Measurements from ENCODE around the gene CRYL1.

The CRYL1 gene

DNA sequence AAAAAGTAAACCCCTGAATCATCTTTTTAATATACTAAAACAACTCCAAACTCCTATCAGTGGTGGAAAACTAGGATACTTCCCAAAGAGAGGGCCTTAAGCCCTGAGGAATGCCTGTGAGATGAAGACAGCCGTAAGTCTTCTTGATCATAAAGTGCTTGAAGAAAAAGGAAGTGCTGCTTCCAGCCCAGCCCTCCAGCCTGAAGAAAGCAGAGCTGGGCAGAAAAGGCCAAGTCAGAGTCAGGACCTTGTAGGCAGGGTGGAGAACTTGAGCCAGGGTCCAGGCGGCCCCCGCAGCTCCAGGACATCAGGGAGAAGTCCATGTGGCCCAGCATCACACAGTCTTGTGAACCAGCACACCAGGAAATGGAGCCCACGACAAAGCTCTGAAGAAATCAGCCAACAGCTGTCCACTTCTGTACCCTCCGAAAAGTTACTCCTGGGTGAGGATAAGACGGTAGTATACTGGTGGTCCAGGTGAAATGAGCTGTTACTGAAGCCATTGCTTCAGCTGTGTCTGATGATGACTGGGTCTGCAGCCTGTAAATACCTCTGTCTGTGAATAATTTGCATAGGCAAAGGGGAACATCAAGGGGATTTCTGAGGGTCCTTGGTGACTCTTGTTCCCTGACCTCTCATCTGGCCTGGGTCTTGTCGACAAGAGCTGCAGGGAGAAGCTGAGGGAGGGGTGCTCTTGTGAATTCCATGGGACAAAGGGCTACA is 18.7 kb upstream of the CRYL1 start:
- Histone ChIP-seq H3K4me2 (ENCODE audit: low read depth, low read length) (no peak overlapping the region), H3K9me2 (replicated peaks; ENCODE audit: insufficient read depth, low read length) (no peaks in the 10 kb centered on the region), H2AFZ (ENCODE audit: low read length) (no peak overlapping the region), H3K9me3 (replicated peaks; ENCODE audit: insufficient read depth, low read length) (no peaks in the 10 kb centered on the region), H3K79me2 (ENCODE audit: low read length) (no peaks in the 10 kb centered on the region), H3K4me1 (ENCODE audit: low read length) (no peaks in the 10 kb centered on the region), H3F3A (ENCODE audit: insufficient read depth, low read length) (no peaks in the 10 kb centered on the region), H3K4me3 (ENCODE audit: low read length) (no peak overlapping the region), H3K27ac (ENCODE audit: low read length) (no peak overlapping the region), H3K9ac (ENCODE audit: low read length) (no peak overlapping the region), H4K20me1 (ENCODE audit: insufficient read depth, low read length) (no peaks in the 10 kb centered on the region), H3K27me3 (replicated peaks; ENCODE audit: insufficient read depth, low read length) (no peaks in the 10 kb centered on the region), H3K36me3 (replicated peaks; ENCODE audit: insufficient read depth, low read length) (no peaks in the 10 kb centered on the region)
- TF ChIP-seq, protein P1, sequence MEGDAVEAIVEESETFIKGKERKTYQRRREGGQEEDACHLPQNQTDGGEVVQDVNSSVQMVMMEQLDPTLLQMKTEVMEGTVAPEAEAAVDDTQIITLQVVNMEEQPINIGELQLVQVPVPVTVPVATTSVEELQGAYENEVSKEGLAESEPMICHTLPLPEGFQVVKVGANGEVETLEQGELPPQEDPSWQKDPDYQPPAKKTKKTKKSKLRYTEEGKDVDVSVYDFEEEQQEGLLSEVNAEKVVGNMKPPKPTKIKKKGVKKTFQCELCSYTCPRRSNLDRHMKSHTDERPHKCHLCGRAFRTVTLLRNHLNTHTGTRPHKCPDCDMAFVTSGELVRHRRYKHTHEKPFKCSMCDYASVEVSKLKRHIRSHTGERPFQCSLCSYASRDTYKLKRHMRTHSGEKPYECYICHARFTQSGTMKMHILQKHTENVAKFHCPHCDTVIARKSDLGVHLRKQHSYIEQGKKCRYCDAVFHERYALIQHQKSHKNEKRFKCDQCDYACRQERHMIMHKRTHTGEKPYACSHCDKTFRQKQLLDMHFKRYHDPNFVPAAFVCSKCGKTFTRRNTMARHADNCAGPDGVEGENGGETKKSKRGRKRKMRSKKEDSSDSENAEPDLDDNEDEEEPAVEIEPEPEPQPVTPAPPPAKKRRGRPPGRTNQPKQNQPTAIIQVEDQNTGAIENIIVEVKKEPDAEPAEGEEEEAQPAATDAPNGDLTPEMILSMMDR (IDR thresholded peaks at IDR 0.05; ENCODE audit: low read length): no peak
- no peak for DNase-seq

DNA sequence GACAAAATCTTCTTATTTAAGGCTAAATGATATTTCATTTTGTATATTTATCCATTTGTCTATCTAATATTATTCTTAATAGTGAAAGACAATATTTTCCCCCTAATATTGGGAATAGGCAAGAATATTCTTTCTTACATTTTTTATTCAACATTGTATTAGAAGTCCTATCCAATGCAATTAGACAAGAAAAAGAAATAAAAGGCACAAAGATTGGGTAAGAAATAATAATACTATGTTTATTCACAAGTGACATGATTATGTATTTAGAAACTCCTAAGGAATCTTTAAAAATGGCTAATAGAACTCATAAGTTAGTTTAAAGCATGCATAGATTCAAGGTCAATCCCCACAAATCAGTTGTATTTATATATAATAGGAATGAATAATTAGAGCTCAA is 11.3 kb upstream of the CRYL1 start:
- Histone ChIP-seq H3K9me3 (replicated peaks; ENCODE audit: insufficient read depth, low read length) (no peaks in the 10 kb centered on the region), H3F3A (ENCODE audit: insufficient read depth, low read length) (no peaks in the 10 kb centered on the region), H4K20me1 (ENCODE audit: insufficient read depth, low read length) (no peaks in the 10 kb centered on the region), H3K9me2 (replicated peaks; ENCODE audit: insufficient read depth, low read length) (no peaks in the 10 kb centered on the region), H3K4me3 (ENCODE audit: low read length) (no peak overlapping the region), H3K27me3 (replicated peaks; ENCODE audit: insufficient read depth, low read length) (no peaks in the 10 kb centered on the region), H3K36me3 (replicated peaks; ENCODE audit: insufficient read depth, low read length) (no peaks in the 10 kb centered on the region), H3K79me2 (ENCODE audit: low read length) (no peaks in the 10 kb centered on the region), H3K4me1 (ENCODE audit: low read length) (no peaks in the 10 kb centered on the region), H3K27ac (ENCODE audit: low read length) (no peak overlapping the region), H3K4me2 (ENCODE audit: low read depth, low read length) (no peak overlapping the region), H3K9ac (ENCODE audit: low read length) (no peak overlapping the region), H2AFZ (ENCODE audit: low read length) (no peak overlapping the region)
- DNase-seq: no peak
- no peak for TF ChIP-seq EZH2phosphoT487 (IDR thresholded peaks at IDR 0.05; ENCODE audit: low read length)
- no peak for TF ChIP-seq EZH2 (optimal IDR thresholded peaks at IDR 0.05; ENCODE audit: low read depth, low read length)
- TF ChIP-seq, protein P1 (IDR thresholded peaks at IDR 0.05; ENCODE audit: low read length): no peak

GRCh38 chr13:20534038-20534608 is 8.5 kb upstream of the CRYL1 start:
- H3K9ac ChIP-seq (ENCODE audit: low read length): no peak overlapping the region
- no peak for TF ChIP-seq EZH2phosphoT487 (IDR thresholded peaks at IDR 0.05; ENCODE audit: low read length)
- no peaks in the 10 kb centered on the region for H3F3A ChIP-seq (ENCODE audit: insufficient read depth, low read length)
- no peak overlapping the region for H3K27ac ChIP-seq (ENCODE audit: low read length)
- no peak overlapping the region for H3K4me3 ChIP-seq (ENCODE audit: low read length)
- no peaks in the 10 kb centered on the region for H3K9me2 ChIP-seq (replicated peaks; ENCODE audit: insufficient read depth, low read length)
- no peaks in the 10 kb centered on the region for H3K79me2 ChIP-seq (ENCODE audit: low read length)
- no peak for DNase-seq
- H3K27me3 ChIP-seq (replicated peaks; ENCODE audit: insufficient read depth, low read length): no peaks in the 10 kb centered on the region
- no peaks in the 10 kb centered on the region for H3K36me3 ChIP-seq (replicated peaks; ENCODE audit: insufficient read depth, low read length)
- no peaks in the 10 kb centered on the region for H3K4me1 ChIP-seq (ENCODE audit: low read length)
- no peaks in the 10 kb centered on the region for H3K9me3 ChIP-seq (replicated peaks; ENCODE audit: insufficient read depth, low read length)
- H2AFZ ChIP-seq (ENCODE audit: low read length): no peak overlapping the region
- H3K4me2 ChIP-seq (ENCODE audit: low read depth, low read length): no peak overlapping the region
- no peaks in the 10 kb centered on the region for H4K20me1 ChIP-seq (ENCODE audit: insufficient read depth, low read length)

DNA sequence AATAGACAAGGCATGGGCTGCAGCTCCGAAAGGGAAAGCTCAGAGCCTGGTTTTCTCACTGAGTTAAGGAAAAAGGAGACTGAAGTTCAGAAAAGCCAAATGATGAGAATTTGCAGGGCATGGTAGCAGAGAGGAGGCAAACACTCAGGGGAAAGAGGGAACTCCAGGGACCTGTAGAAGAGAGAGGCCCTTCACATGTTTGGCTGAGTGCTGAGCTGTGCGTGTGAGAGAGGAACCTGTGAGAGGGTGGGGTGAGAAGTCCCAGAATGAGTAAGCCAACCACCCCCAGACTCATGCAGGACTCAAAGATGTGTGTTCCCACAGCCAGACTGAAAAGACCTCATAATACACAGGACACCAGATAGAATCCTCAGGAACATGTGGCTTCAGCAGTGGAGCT is 2.8 kb upstream of the CRYL1 start:
- Histone ChIP-seq H3K4me3 (ENCODE audit: low read length) (no peak overlapping the region), H2AFZ (ENCODE audit: low read length) (no peak overlapping the region), H3K27ac (ENCODE audit: low read length) (no peak overlapping the region), H4K20me1 (ENCODE audit: insufficient read depth, low read length) (no peaks in the 10 kb centered on the region), H3K9me3 (replicated peaks; ENCODE audit: insufficient read depth, low read length) (no peaks in the 10 kb centered on the region), H3F3A (ENCODE audit: insufficient read depth, low read length) (no peaks in the 10 kb centered on the region), H3K4me1 (ENCODE audit: low read length) (no peaks in the 10 kb centered on the region), H3K79me2 (ENCODE audit: low read length) (no peaks in the 10 kb centered on the region), H3K9ac (ENCODE audit: low read length) (no peak overlapping the region), H3K36me3 (replicated peaks; ENCODE audit: insufficient read depth, low read length) (no peaks in the 10 kb centered on the region), H3K4me2 (ENCODE audit: low read depth, low read length) (no peak overlapping the region), H3K27me3 (replicated peaks; ENCODE audit: insufficient read depth, low read length) (no peaks in the 10 kb centered on the region), H3K9me2 (replicated peaks; ENCODE audit: insufficient read depth, low read length) (no peaks in the 10 kb centered on the region)
- DNase-seq: no peak
- TF ChIP-seq EZH2phosphoT487 (IDR thresholded peaks at IDR 0.05; ENCODE audit: low read length): no peak
- TF ChIP-seq, protein P1 (IDR thresholded peaks at IDR 0.05; ENCODE audit: low read length): no peak
- TF ChIP-seq EZH2 (optimal IDR thresholded peaks at IDR 0.05; ENCODE audit: low read depth, low read length): no peak

All from MM.1S (cell line).